ENCODE results near the gene NOP14.

- no peak for TF ChIP-seq CTCF (IDR thresholded peaks at IDR 0.05)
- no peak for TF ChIP-seq POLR2A (IDR thresholded peaks at IDR 0.05)
- TF ChIP-seq EP300 (IDR thresholded peaks at IDR 0.05), result no peak
These were observed 57.7 kb downstream of the NOP14 start for GRCh38 chr4:2905544-2905943.

Data from tibial nerve (tissue), 4 donors.